HepG2 (cell line): ENCODE measurements around the gene RAB40C. TPM values are rescaled to one million over a fixed set of nuclear protein-coding genes. Genes with fewer than 3 reads are reported as not detected.
A peak's percentile ranks its signal among the peaks of the same experiment; 100 is the strongest.

Source experiments
- ATAC-seq: fragments of 200-7000 bp; cut with Tn5 transposase; 3 replicates; pipeline ENCODE4 v1.9.1; 2020; ENCODE audit warnings: mild to moderate bottlenecking, moderate library complexity
- BruUV-seq: library from RNA; stranded (reverse); fragments of 400-500 nt; replicated peaks from 2 replicates; lab custom pipeline; 2021; lab: Mats Ljungman, UMichigan
- CTCF ChIA-PET: fragments of 300-600 bp; formaldehyde crosslinking; extraction: SDS; loops from one replicate; lab custom pipeline; 2021; ENCODE audit warnings: low total read pairs, inconsistent platforms, low intra/inter-chr PET ratio; lab: Yijun Ruan, JAX
- POLR2A ChIA-PET: fragments of 350-600 bp; sonication (Branson Sonifier 250); formaldehyde crosslinking; loops from one replicate; lab custom pipeline; 2020; ENCODE audit warnings: antibody characterized with exemption, inconsistent platforms; lab: Yijun Ruan, JAX
- DNase-seq: peaks from one replicate; pipeline ENCODE4 v3.0.0-alpha.2; 2015; ENCODE audit warnings: low spot score
- FAIRE-seq: peaks from 3 replicates; lab custom pipeline; 2011; peaks lifted over from hg19 to GRCh38; lab: Jason Lieb, UNC
- H2AFZ ChIP-seq: one replicate; pipeline ENCODE4 v1.6.1; 2011; ENCODE audit warnings: low read length, inconsistent platforms
- H3K27ac ChIP-seq: fragments of 300-600 bp; 3 replicates; pipeline ENCODE4 v1.8.0; 2011; ENCODE audit warnings: mixed run types, mild to moderate bottlenecking, mixed read lengths, low read length, inconsistent platforms; ENCODE audit not compliant: insufficient read depth; ENCODE audit errors: extremely low read length
- H3K27me3 ChIP-seq, 2 experiments: fragments of 200-600 bp in 1 of 2; 2 replicates in 1 of 2; 3 replicates in 1 of 2; pipeline versions ENCODE4 v1.6.0 to v1.8.0; 2011; ENCODE audit warnings: low read length in 2 of 2, mild to moderate bottlenecking in 2 of 2, moderate library complexity in 2 of 2, inconsistent platforms in 1 of 2; ENCODE audit not compliant: insufficient read depth in 2 of 2, control insufficient read depth in 1 of 2
- H3K36me3 ChIP-seq, 2 experiments: fragments of 200-600 bp in 1 of 2; replicated peaks in 1 of 2; 2 replicates in 1 of 2; 3 replicates in 1 of 2; pipeline versions ENCODE4 v1.5.1 to v1.8.0; 2011; ENCODE audit warnings: low read length in 2 of 2, inconsistent platforms in 1 of 2; ENCODE audit not compliant: insufficient read depth in 2 of 2, control insufficient read depth in 1 of 2
- H3K4me1 ChIP-seq: 2 replicates; pipeline ENCODE4 v1.5.1; 2012; ENCODE audit warnings: low read length, inconsistent platforms; ENCODE audit not compliant: insufficient read depth
- H3K4me2 ChIP-seq: 2 replicates; pipeline ENCODE4 v1.6.0; 2011; ENCODE audit warnings: low read depth, low read length, inconsistent platforms
- H3K4me3 ChIP-seq, 3 experiments: fragments of 200-600 bp in 1 of 3; sonication (generic), shearing (Covaris generic) in 1 of 3; replicated peaks in 1 of 3; 2 replicates each; pipeline ENCODE4 v1.5.1; 2011 to 2016; ENCODE audit warnings: low read length in 3 of 3, inconsistent platforms in 2 of 3, low read depth in 2 of 3, mild to moderate bottlenecking in 2 of 3, control low read depth in 1 of 3, mixed read lengths in 1 of 3; ENCODE audit not compliant: insufficient read depth in 1 of 3
- H3K79me2 ChIP-seq: one replicate; pipeline ENCODE4 v1.6.1; 2011; ENCODE audit warnings: low read length, inconsistent platforms; ENCODE audit not compliant: insufficient read depth
- H3K9ac ChIP-seq: 2 replicates; pipeline ENCODE4 v1.6.0; 2011; ENCODE audit warnings: mild to moderate bottlenecking, low read depth, low read length, inconsistent platforms; ENCODE audit not compliant: insufficient read depth
- H3K9me3 ChIP-seq: 2 replicates; pipeline ENCODE4 v1.5.1; 2012; ENCODE audit warnings: mild to moderate bottlenecking, low read length
- H4K20me1 ChIP-seq: 2 replicates; pipeline ENCODE4 v1.6.0; 2011; ENCODE audit warnings: inconsistent platforms, mild to moderate bottlenecking, low read length, moderate library complexity; ENCODE audit not compliant: insufficient read depth
- AGO2 ChIP-seq: fragments of 200-400 bp; formaldehyde crosslinking; optimal IDR thresholded peaks from 2 replicates; pipeline ENCODE3; 2017; ENCODE audit warnings: mild to moderate bottlenecking, low read depth, low read length, moderate library complexity
- KLF12 ChIP-seq: sonication (generic); formaldehyde crosslinking; IDR thresholded peaks from 2 replicates; pipeline ENCODE4 v1.4.0; 2020; ENCODE audit warnings: missing genetic modification reagents, borderline replicate concordance
- PCBP2 ChIP-seq: fragments of 200-400 bp; formaldehyde crosslinking; optimal IDR thresholded peaks from 2 replicates; pipeline ENCODE3; 2018; ENCODE audit warnings: low read length, low read depth; ENCODE audit not compliant: poor library complexity, severe bottlenecking
- RCOR2 ChIP-seq: IDR thresholded peaks from 2 replicates; pipeline ENCODE4 v1.6.1; 2016; ENCODE audit warnings: missing biosample characterization, missing genetic modification reagents
- RFX1 ChIP-seq: fragments of 450-650 bp; IDR thresholded peaks from 2 replicates; pipeline ENCODE4 v1.6.1; 2017
- SMYD3 ChIP-seq: sonication (generic); formaldehyde crosslinking; IDR thresholded peaks from 2 replicates; pipeline ENCODE4 v1.8.1; 2023; ENCODE audit warnings: mild to moderate bottlenecking, missing genetic modification reagents
- SRSF4 ChIP-seq: fragments of 200-400 bp; formaldehyde crosslinking; IDR thresholded peaks from one replicate; pipeline ENCODE4 v1.6.1; 2018; ENCODE audit warnings: mild to moderate bottlenecking, low read depth, low read length, moderate library complexity; ENCODE audit not compliant: poor library complexity, severe bottlenecking
- SUZ12 ChIP-seq: fragments of 150-350 bp; IDR thresholded peaks from 2 replicates; pipeline ENCODE4 v1.6.1; 2014; ENCODE audit warnings: low read depth, low read length
- TCF7L2 ChIP-seq: IDR thresholded peaks from 2 replicates; pipeline ENCODE4 v1.6.1; 2011; ENCODE audit warnings: mild to moderate bottlenecking, low read depth, low read length, moderate library complexity
- YEATS4 ChIP-seq: sonication (generic); formaldehyde crosslinking; IDR thresholded peaks from 2 replicates; pipeline ENCODE4 v1.4.0; 2020; ENCODE audit warnings: missing genetic modification reagents, borderline replicate concordance
- ZBTB38 ChIP-seq: sonication (generic); formaldehyde crosslinking; IDR thresholded peaks from 2 replicates; pipeline ENCODE4 v1.5.1; 2020; ENCODE audit warnings: mild to moderate bottlenecking, missing genetic modification reagents
- ZNF468 ChIP-seq: sonication (generic); formaldehyde crosslinking; IDR thresholded peaks from 2 replicates; pipeline ENCODE4 v1.8.0; 2022; ENCODE audit warnings: mild to moderate bottlenecking, moderate library complexity, missing genetic modification reagents
- ZNF577 ChIP-seq: sonication (generic); formaldehyde crosslinking; IDR thresholded peaks from 2 replicates; pipeline ENCODE4 v1.4.0; 2020; ENCODE audit warnings: mild to moderate bottlenecking, low read depth, missing genetic modification reagents, borderline replicate concordance
- ZNF883 ChIP-seq: sonication (generic); formaldehyde crosslinking; IDR thresholded peaks from 2 replicates; pipeline ENCODE4 v1.5.1; 2020; ENCODE audit warnings: mild to moderate bottlenecking, missing genetic modification reagents; ENCODE audit errors: not compliant biosample characterization
- WGBS: methylation state at CpG from one replicate; pipeline ENCODE4 v1.1.6; 2017; ENCODE audit warnings: low lambda C conversion rate; 5-methylcytosine and 5-hydroxymethylcytosine counted together
- in situ Hi-C: cut with HindIII; loops from 2 replicates; pipeline ENCODE4 v1.10.0; 2017; ENCODE audit warnings: low pct_unique_long_range_greater_than_20kb; ENCODE audit not compliant: extremely low pct_ligation_motif_present
- intact Hi-C: fragments of 100-400 bp; cut with micrococcal nuclease; formaldehyde crosslinking; loops from one replicate; pipeline ENCODE4 v1.10.0; 2022; ENCODE audit not compliant: unreplicated experiment
- polyA plus RNA-seq, 8 experiments: library from polyadenylated mRNA; depleted of rRNA in 3 of 8; stranded (reverse) in 7 of 8; unstranded in 1 of 8; fragments of >200 nt; fragmentation: Illumina TruSeq in 4 of 8; extraction: Trizol in 4 of 8; gene quantifications; 2 replicates each; pipeline versions ENCODE4 v1.2.1 to v1.2.3, GENCODE V29; 2011 to 2016; ENCODE audit warnings: low read depth in 4 of 8, missing spikeins in 1 of 8, mixed read lengths in 1 of 8; ENCODE audit not compliant: insufficient read depth in 1 of 8
- total RNA-seq, 5 experiments: library from RNA; depleted of rRNA; stranded (reverse); fragments of >200 nt; fragmentation: Illumina TruSeq; extraction: Trizol; gene quantifications; 2 replicates each; pipeline ENCODE4 v1.2.3, GENCODE V29; 2016; ENCODE audit warnings: low read depth in 1 of 5
- TF ChIP-seq, protein P1 (sequence below): sonication (generic); formaldehyde crosslinking; IDR thresholded peaks from 2 replicates; pipeline ENCODE4 v1.5.1; 2020; ENCODE audit warnings: mild to moderate bottlenecking, missing genetic modification reagents, moderate library complexity
- TF ChIP-seq, protein P2 (sequence below): sonication (generic); formaldehyde crosslinking; conservative IDR thresholded peaks from 2 replicates; pipeline ENCODE4 v1.4.0; 2020; ENCODE audit warnings: missing genetic modification reagents
- TF ChIP-seq, protein P3 (sequence below): sonication (generic); formaldehyde crosslinking; IDR thresholded peaks from 2 replicates; pipeline ENCODE4 v1.8.1; 2023; ENCODE audit warnings: mild to moderate bottlenecking, missing genetic modification reagents
- TF ChIP-seq, protein P4 (sequence below): IDR thresholded peaks from 2 replicates; pipeline ENCODE4 v1.6.1; 2016; ENCODE audit warnings: mild to moderate bottlenecking

RAB40C gene
- total and polyA plus RNA-seq, 2 of the 13 experiments (the other 11 are each of a cell fraction or from before 2014, with no cell fraction given), result 7.7 to 11.5 TPM

DNA sequence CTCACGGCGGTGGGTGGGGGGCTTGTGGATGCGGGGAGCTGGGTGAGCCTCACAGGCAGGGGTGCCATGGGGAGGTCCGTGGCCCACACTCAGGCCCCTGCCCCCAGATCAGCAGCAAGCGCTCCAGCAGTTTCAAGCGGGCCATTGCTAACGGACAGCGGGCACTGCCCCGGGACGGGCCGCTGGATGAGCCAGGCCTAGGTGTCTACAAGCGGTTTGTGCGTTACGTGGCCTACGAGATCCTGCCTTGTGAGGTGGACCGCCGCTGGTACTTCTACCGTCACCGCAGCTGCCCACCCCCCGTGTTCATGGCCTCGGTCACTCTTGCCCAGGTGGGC lies 86.7 kb downstream of the RAB40C start:
- no TSS peak for BruUV-seq
- no peak overlapping the region for H2AFZ ChIP-seq
- ATAC-seq, result no peak
- H3K9me3 ChIP-seq, result no peaks in the 10 kb centered on the region
- 0 out of 2 replicates have a peak, but pooled peaks cover 3% of the 10 kb centered on the region for H4K20me1 ChIP-seq
- in situ Hi-C loops, result no loop called here
- 91% methylated on average over 4 of the region's 21 CpGs for WGBS
- intact Hi-C loops, result no loop called here
- H3K9ac ChIP-seq, result no peak overlapping the region
- H3K79me2 ChIP-seq, result peaks cover 8% of the 10 kb centered on the region
- no peak for DNase-seq
- H3K4me3 ChIP-seq, result peak overlapping the region in 2 of 3 experiments; percentile 28 to 74; a peak in 2 of 6 replicates
- CTCF ChIA-PET, result no interaction called here
- POLR2A ChIA-PET, result interaction anchor here (0.8 to 1.9 kb wide), 4 partner anchors 9 to 27 kb away, joined by 3 to 12 read pairs (median 6); partner anchors contain the start of genes RHOT2, WDR24 and WDR90
- peak overlapping the region; percentile 87; the same call in 1 of the 2 replicates for H3K4me2 ChIP-seq
- H3K27ac ChIP-seq, result peak overlapping the region; percentile 60
- H3K36me3 ChIP-seq, result peaks cover 12 to 22% of the 10 kb centered on the region in 2 experiments; a peak in 4 of 5 replicates
- H3K27me3 ChIP-seq, result no peaks in the 10 kb centered on the region; a peak in 1 of 5 replicates
- peaks cover 41% of the 10 kb centered on the region for H3K4me1 ChIP-seq
- no peak for FAIRE-seq
- TF ChIP-seq ZNF883 (CRISPR knock-in tag) (no peak), ZNF577 (CRISPR knock-in tag) (no peak), ZBTB38 (peak; percentile 11; the same call in 1 of the 2 replicates), YEATS4 (CRISPR knock-in tag) (no peak), AGO2 (peak; percentile 27), SMYD3 (CRISPR knock-in tag) (no peak), TCF7L2 (no peak), RCOR2 (CRISPR knock-in tag) (no peak), SUZ12 (no peak), KLF12 (CRISPR knock-in tag) (no peak), ZNF468 (CRISPR knock-in tag) (no peak), RFX1 (no peak), PCBP2 (no peak), SRSF4 (no peak)
- TF ChIP-seq, protein P1, sequence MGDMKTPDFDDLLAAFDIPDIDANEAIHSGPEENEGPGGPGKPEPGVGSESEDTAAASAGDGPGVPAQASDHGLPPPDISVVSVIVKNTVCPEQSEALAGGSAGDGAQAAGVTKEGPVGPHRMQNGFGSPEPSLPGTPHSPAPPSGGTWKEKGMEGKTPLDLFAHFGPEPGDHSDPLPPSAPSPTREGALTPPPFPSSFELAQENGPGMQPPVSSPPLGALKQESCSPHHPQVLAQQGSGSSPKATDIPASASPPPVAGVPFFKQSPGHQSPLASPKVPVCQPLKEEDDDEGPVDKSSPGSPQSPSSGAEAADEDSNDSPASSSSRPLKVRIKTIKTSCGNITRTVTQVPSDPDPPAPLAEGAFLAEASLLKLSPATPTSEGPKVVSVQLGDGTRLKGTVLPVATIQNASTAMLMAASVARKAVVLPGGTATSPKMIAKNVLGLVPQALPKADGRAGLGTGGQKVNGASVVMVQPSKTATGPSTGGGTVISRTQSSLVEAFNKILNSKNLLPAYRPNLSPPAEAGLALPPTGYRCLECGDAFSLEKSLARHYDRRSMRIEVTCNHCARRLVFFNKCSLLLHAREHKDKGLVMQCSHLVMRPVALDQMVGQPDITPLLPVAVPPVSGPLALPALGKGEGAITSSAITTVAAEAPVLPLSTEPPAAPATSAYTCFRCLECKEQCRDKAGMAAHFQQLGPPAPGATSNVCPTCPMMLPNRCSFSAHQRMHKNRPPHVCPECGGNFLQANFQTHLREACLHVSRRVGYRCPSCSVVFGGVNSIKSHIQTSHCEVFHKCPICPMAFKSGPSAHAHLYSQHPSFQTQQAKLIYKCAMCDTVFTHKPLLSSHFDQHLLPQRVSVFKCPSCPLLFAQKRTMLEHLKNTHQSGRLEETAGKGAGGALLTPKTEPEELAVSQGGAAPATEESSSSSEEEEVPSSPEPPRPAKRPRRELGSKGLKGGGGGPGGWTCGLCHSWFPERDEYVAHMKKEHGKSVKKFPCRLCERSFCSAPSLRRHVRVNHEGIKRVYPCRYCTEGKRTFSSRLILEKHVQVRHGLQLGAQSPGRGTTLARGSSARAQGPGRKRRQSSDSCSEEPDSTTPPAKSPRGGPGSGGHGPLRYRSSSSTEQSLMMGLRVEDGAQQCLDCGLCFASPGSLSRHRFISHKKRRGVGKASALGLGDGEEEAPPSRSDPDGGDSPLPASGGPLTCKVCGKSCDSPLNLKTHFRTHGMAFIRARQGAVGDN, result 0 out of 2 replicates have a peak, but pooled peaks have one; percentile 1
- TF ChIP-seq, protein P2, sequence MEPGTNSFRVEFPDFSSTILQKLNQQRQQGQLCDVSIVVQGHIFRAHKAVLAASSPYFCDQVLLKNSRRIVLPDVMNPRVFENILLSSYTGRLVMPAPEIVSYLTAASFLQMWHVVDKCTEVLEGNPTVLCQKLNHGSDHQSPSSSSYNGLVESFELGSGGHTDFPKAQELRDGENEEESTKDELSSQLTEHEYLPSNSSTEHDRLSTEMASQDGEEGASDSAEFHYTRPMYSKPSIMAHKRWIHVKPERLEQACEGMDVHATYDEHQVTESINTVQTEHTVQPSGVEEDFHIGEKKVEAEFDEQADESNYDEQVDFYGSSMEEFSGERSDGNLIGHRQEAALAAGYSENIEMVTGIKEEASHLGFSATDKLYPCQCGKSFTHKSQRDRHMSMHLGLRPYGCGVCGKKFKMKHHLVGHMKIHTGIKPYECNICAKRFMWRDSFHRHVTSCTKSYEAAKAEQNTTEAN (CRISPR knock-in tag), result no peak
- TF ChIP-seq, protein P3, sequence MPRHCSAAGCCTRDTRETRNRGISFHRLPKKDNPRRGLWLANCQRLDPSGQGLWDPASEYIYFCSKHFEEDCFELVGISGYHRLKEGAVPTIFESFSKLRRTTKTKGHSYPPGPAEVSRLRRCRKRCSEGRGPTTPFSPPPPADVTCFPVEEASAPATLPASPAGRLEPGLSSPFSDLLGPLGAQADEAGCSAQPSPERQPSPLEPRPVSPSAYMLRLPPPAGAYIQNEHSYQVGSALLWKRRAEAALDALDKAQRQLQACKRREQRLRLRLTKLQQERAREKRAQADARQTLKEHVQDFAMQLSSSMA, result no peak
- TF ChIP-seq, protein P4, sequence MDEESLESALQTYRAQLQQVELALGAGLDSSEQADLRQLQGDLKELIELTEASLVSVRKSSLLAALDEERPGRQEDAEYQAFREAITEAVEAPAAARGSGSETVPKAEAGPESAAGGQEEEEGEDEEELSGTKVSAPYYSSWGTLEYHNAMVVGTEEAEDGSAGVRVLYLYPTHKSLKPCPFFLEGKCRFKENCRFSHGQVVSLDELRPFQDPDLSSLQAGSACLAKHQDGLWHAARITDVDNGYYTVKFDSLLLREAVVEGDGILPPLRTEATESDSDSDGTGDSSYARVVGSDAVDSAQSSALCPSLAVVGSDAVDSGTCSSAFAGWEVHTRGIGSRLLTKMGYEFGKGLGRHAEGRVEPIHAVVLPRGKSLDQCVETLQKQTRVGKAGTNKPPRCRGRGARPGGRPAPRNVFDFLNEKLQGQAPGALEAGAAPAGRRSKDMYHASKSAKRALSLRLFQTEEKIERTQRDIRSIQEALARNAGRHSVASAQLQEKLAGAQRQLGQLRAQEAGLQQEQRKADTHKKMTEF (CRISPR knock-in tag), result no peak
